IPS-15b (cell line): ENCODE data around the gene NFXL1.
A peak's percentile ranks its signal among the peaks of the same experiment; 100 is the strongest.

ENCODE experiments used
- H3K27me3 ChIP-seq: one replicate; pipeline ENCODE4 v1.6.1; 2013; ENCODE audit warnings: low read length; ENCODE audit not compliant: control insufficient read depth, insufficient read depth
- H3K36me3 ChIP-seq: one replicate; pipeline ENCODE4 v1.6.1; 2013; ENCODE audit warnings: low read length; ENCODE audit not compliant: control insufficient read depth, insufficient read depth
- H3K4me1 ChIP-seq: one replicate; pipeline ENCODE4 v1.6.1; 2013; ENCODE audit warnings: mild to moderate bottlenecking, low read length; ENCODE audit not compliant: control insufficient read depth, insufficient read depth
- H3K4me3 ChIP-seq: one replicate; pipeline ENCODE4 v1.5.1; 2013; ENCODE audit warnings: low read depth, low read length
- H3K9ac ChIP-seq: one replicate; pipeline ENCODE4 v1.6.1; 2013; ENCODE audit warnings: low read depth, mild to moderate bottlenecking, low read length
- H3K9me3 ChIP-seq: one replicate; pipeline ENCODE4 v1.6.1; 2013; ENCODE audit warnings: mild to moderate bottlenecking, low read length; ENCODE audit not compliant: control insufficient read depth, insufficient read depth

NFXL1 gene

DNA sequence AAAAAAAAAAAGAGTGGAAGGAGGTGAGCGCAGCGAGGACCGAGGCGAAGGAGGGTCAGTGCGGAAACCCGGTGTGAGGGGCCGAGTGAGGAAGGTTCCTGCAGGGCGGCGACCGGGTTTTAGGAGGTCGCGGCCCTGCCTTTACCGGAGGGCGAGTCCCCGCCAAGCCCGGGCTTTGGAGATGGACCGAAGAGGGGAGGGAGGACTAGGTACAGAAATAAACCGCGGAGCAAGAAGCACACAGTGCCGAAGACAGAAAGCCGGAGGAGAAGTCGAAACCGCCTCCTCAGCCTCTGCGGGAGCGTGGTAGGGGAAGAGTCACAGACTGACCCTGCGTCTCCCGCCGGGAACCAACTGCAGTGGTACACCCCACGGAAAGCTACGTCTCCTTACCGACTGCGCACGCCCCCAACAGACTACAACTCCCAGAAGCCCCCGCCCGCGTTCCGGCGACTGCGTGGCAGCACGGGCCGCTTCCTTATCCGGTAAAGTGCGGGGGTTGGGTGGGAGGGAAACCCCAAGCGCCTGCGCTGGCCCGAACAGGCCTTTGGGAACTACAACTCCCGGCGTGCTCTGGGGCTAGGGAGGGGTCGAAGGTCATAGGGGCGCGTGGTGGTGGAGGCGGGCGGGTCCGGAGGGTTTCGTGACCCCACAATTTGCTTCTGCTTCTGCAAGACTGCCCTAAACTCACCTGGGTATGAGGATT lies at the start of gene NFXL1:
TSS of gene NFXL1 (minus strand) at position 364 of the 706 bp plus-strand sequence. CDS start 380 bp downstream, outside the sequence.
- peaks cover 3% of the 10 kb centered on the region for H3K27me3 ChIP-seq
- H3K9ac ChIP-seq: peak within 1 kb of the TSS; percentile 86
- H3K36me3 ChIP-seq: no peaks in the 10 kb centered on the region
- H3K4me3 ChIP-seq: peak within 1 kb of the TSS; percentile 85
- H3K9me3 ChIP-seq: no peaks in the 10 kb centered on the region
- H3K4me1 ChIP-seq: peaks cover 6% of the 10 kb centered on the region

DNA sequence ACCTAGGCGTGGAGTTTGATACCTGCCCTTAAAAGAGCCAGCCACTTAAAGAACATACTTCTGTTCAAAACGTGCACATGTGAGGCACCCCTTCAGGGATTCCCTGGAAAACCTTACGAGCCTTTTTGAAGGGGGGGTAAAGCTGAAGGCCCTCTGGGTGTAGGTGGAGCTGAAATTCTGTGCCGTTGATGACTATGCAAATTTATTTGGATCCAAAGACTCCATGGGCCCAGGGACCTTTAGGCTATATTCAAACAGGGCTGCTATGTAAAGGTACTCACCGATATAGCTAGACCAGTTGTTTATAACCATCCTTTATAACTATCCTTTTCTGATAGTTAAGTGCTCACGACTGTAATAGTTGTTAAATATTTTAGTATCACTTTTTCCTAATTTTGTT lies 40.3 kb upstream of the NFXL1 start:
- Histone ChIP-seq H3K27me3 (no peaks in the 10 kb centered on the region), H3K9ac (no peak overlapping the region), H3K4me1 (peaks cover 3% of the 10 kb centered on the region), H3K36me3 (no peaks in the 10 kb centered on the region), H3K4me3 (peak overlapping the region; percentile 40), H3K9me3 (no peaks in the 10 kb centered on the region)

DNA sequence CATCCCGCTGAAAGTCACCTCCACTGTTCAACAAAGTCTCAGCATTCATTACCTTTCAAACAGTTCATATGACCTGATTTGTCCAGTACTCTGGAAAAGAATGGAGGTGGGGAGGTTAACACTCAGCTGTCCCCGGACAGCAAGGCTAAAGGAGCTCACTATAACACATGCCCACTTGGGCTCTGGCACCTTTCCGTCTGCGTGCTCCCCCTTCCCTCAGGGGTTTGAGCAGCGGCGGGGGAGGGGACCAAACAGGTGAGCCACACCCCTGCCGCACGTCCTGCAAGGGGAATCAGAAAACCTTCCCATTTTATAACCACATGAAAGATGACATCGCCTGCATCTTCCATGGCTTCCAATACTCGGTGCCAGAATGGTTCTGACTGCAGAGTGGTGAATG lies 39.9 kb upstream of the NFXL1 start:
- H3K9me3 ChIP-seq: no peaks in the 10 kb centered on the region
- peak overlapping the region; percentile 40 for H3K4me3 ChIP-seq
- no peak overlapping the region for H3K9ac ChIP-seq

DNA sequence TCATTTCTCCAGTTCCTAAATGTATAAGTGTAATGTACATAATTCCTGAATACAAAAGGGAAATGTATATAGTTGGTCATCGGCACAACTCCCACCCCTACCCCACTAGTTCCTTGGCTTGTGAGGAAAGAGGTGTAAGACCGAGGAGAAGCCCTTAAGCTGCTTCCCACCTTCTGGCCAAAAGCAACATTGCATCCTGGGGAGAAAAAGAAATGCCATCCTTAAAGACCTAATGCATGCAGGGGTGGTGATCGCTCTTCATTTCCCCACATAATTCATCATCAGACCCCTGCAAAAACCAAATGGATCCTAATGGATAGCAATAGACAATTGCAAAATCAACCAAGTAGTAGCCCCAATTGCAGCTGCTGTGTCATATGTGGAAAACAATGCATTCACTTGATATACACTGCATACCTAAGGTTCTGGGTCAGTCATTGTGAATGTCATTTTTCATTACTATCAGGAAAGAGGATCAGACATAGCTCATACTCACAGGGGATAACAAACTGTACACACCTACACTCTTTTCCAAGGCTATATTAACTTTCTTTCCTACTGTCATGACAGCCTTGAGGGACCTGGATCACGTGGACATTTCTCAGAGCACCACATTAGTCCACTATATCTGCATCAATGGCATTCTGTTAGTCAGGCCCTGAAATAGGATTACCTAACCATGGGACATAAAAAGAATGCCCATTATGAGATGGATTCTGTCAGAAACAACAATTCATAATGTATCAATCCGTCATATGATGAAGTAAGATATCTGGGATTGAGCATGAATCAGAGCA lies 31.7 kb upstream of the NFXL1 start:
- no peak overlapping the region for H3K9ac ChIP-seq
- H3K36me3 ChIP-seq: no peaks in the 10 kb centered on the region
- H3K9me3 ChIP-seq: no peaks in the 10 kb centered on the region
- no peak overlapping the region for H3K4me3 ChIP-seq
- H3K27me3 ChIP-seq: no peaks in the 10 kb centered on the region
- H3K4me1 ChIP-seq: peaks cover 7% of the 10 kb centered on the region

More for the DNA sequence above, 39.9 kb upstream of the NFXL1 start:
- Histone ChIP-seq H3K36me3 (no peaks in the 10 kb centered on the region), H3K4me1 (peaks cover 3% of the 10 kb centered on the region), H3K27me3 (no peaks in the 10 kb centered on the region)

DNA sequence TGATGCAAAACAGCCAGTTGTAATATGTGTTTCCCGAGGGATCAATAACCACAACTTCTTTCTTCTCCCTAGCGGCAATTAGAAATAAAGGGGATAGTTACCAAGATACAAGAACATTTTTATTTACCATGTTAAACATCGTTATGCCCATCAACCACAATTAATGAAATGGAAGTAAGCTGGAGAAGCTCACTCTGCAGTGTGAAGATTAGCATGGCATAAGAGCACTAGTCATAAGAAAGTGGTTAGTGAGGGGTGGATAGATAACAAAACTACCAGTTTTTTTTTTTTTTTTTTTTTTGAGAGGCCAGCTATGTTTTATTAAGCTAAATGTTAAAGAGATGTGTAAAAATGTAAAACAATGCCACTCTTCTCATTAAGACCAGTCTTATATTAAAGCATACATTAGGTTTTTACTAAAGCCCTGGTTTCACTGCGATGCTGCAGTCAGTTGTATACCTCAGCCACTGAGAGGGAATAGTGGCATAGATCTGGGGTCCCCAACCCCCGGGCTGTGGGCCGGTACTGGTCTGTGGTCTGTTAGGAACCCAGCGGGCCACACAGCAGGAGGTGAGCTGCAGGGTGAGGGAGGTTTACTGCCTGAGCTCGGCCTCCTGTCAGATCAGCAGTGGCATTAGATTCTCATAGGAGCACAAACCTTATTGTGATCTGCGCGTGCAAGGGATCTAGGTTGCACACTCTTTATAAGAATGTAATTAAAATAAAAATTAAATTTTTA lies 27.9 kb upstream of the NFXL1 start:
- no peaks in the 10 kb centered on the region for H3K27me3 ChIP-seq
- H3K9me3 ChIP-seq: no peaks in the 10 kb centered on the region
- H3K9ac ChIP-seq: no peak overlapping the region
- no peaks in the 10 kb centered on the region for H3K36me3 ChIP-seq
- no peak overlapping the region for H3K4me3 ChIP-seq
- peaks cover 7% of the 10 kb centered on the region for H3K4me1 ChIP-seq

DNA sequence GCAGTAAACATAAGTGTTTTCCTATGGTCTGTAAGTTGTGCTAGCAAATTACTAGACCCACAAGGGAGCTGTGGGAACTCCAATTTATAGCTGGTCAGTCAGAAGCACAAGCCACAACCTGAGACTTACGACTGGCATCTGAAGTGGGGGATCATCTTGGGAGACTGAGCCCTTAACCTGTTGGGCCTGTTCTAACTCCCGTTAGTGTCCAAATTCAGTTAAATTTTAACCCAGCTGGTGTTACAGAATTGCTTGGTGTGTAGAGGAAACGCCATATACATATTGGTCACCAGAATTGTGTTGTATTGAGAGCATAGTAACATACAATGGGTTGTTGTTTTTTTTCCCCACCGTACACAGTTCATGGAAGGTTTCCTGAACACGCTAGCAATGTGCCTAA lies 25.1 kb upstream of the NFXL1 start:
- Histone ChIP-seq H3K9me3 (no peaks in the 10 kb centered on the region), H3K9ac (no peak overlapping the region), H3K36me3 (no peaks in the 10 kb centered on the region), H3K27me3 (no peaks in the 10 kb centered on the region), H3K4me3 (no peak overlapping the region), H3K4me1 (peaks cover 7% of the 10 kb centered on the region)

DNA sequence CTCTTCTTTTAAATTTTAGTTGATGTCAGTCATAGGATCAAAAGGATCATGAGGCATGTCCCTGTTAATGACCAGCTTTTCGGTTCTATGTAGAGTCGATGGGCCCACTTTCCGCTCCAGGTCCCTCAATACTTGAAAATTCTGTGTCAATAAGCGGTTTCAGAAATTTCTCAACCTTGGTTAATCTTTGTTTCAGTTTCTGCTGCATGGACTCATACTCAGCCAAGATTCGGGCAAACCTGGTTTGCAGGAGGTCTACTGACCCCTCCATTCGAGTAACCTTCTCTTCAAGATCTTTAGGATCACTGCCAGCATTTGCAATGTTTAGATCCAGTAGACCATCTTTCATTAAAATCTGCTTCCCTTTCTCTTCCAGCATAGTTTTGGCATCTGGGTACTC lies 22.0 kb upstream of the NFXL1 start:
- H3K4me1 ChIP-seq: no peaks in the 10 kb centered on the region
- H3K9ac ChIP-seq: no peak overlapping the region
- H3K27me3 ChIP-seq: no peaks in the 10 kb centered on the region
- H3K4me3 ChIP-seq: no peak overlapping the region
- H3K36me3 ChIP-seq: no peaks in the 10 kb centered on the region
- H3K9me3 ChIP-seq: no peaks in the 10 kb centered on the region

DNA sequence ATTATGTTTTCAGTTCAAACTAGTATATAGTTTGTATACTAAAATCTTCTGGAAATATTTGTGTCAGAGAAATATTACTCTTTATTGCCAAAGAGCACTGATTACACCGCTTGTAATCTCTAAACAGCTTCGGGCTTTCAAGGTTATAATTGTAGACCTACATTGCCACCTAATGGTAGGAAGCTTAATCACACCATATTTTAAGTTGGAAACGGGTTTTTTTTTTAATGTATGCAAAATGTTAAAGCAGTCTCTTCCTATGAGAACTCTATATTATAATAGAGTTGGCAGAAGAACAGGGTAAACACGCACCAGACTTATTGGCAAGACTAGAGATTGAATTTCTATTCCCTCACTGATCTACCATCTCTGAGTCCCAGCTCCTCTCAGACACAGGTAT lies 19.5 kb upstream of the NFXL1 start:
- Histone ChIP-seq H3K9me3 (no peaks in the 10 kb centered on the region), H3K36me3 (no peaks in the 10 kb centered on the region), H3K27me3 (no peaks in the 10 kb centered on the region), H3K4me3 (no peak overlapping the region), H3K9ac (no peak overlapping the region), H3K4me1 (no peaks in the 10 kb centered on the region)

DNA sequence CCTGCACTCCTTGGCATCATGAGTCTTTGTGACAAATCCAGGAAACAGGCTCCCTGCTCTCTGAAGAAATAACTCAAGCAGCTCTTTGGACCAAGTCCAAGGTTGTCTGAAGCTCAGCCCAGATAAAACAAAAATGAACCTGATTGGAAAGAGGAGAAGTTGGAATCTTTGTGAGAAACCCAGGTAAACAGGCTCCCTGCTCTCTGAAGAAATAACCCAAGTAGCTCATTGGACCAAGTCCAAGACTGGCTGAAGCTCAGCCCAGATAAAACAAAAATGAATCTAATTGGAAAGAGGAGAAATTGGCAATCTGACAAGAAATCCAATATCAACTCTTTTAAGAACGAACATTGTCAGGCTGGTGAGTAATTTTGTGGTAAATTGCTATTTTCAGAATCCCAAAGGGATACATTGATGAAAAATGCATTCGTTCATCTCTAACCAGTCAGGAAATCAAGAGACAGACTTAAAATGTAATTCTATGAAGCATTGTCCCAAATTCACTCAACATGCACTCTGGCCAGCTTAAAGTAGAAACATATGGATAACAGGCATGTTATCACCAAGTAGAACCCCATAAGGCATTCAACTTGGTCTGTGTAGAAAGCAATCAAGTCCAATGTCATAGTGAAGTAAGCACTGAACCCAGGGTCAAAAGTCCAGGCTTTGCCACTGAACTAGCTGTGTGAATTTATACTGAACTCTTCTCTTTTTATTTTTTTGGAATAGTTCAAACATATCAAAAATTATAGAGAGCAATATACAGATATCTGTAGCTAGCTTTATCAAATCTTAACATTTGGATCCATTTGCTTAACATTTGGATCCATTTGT lies 16.8 kb upstream of the NFXL1 start:
- Histone ChIP-seq H3K9me3 (no peaks in the 10 kb centered on the region), H3K4me1 (no peaks in the 10 kb centered on the region), H3K27me3 (no peaks in the 10 kb centered on the region), H3K9ac (no peak overlapping the region), H3K4me3 (no peak overlapping the region), H3K36me3 (no peaks in the 10 kb centered on the region)

DNA sequence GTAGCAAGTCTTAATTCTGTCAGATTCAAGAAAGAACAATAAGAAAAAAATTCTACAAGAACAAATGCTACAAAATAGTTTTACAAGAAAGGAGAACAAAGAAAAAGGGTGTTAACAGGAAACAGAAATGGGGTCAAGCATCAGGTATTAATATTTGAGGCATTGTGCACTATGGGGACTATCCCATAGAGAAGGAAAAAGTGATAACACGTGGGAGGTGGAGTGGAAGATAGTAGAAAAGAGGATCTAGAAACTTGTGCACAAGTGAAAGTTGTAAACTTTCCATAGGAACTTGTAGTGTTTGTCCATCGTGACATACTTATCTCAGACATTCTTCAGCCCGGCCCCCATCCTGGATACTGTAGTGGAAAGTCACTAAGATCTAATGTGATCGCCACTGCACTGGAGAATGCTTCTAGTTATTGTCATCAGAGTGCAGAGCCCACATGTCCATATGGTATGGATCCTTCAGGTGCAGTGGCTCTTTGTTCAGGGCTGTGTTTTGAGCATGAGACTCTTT lies 15.4 kb upstream of the NFXL1 start:
- Histone ChIP-seq H3K36me3 (no peaks in the 10 kb centered on the region), H3K9me3 (no peaks in the 10 kb centered on the region), H3K27me3 (no peaks in the 10 kb centered on the region), H3K4me1 (no peaks in the 10 kb centered on the region), H3K4me3 (no peak overlapping the region), H3K9ac (no peak overlapping the region)

DNA sequence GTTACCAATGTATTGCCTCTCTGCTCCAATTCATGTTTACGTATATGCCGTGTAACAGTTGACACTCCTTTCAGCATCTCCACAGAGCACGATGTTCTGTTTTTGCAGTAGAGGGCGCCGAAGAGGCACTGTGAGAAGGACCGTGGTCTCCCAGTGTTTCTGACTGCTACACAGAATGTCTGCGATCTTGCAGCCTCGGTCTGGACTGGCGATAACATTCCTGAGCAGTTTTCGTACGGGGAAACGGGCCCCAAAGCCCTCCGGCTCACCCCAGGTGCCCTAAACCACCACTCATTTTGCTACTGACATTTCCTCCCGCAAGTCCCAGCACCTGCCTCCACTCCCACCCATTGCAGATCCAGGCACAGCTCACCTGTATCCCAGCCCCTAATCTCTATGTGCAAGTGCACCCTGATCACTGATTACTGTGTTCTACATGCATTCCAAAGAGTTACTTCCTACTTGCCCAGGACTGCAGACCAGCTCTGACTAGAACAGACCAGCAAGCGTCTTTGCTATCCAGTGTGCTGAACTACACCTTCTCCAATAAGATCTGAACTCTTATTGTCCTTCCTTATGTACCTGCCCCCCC lies 12.4 kb upstream of the NFXL1 start:
- peak overlapping the region; percentile 57 for H3K4me3 ChIP-seq
- H3K36me3 ChIP-seq: no peaks in the 10 kb centered on the region
- no peak overlapping the region for H3K9ac ChIP-seq
- H3K4me1 ChIP-seq: peaks cover 4% of the 10 kb centered on the region
- no peaks in the 10 kb centered on the region for H3K9me3 ChIP-seq
- H3K27me3 ChIP-seq: no peaks in the 10 kb centered on the region
